HepG2 (cell line): ENCODE results near the gene SMTNL2. TPM values are rescaled to one million over a fixed set of nuclear protein-coding genes. Genes with fewer than 3 reads are reported as not detected.

Experiments
- ARID2 ChIP-seq: sonication (generic); formaldehyde crosslinking; IDR thresholded peaks from 2 replicates; pipeline ENCODE4 v1.8.1; 2022; ENCODE audit warnings: mild to moderate bottlenecking, missing genetic modification reagents, borderline replicate concordance
- ATM ChIP-seq: fragments of 450-650 bp; IDR thresholded peaks from 2 replicates; pipeline ENCODE4 v1.7.1; 2017; ENCODE audit warnings: mild to moderate bottlenecking, borderline replicate concordance
- EED ChIP-seq: sonication (generic); formaldehyde crosslinking; IDR thresholded peaks from 2 replicates; pipeline ENCODE4 v1.5.0; 2020; ENCODE audit warnings: mild to moderate bottlenecking, missing genetic modification reagents
- ELF4 ChIP-seq: sonication (generic); formaldehyde crosslinking; IDR thresholded peaks from 2 replicates; pipeline ENCODE4 v1.5.0; 2020; ENCODE audit warnings: missing genetic modification reagents, mild to moderate bottlenecking, moderate library complexity, borderline replicate concordance
- FOXA3 ChIP-seq: IDR thresholded peaks from 2 replicates; pipeline ENCODE4 v1.6.1; 2016; ENCODE audit warnings: missing genetic modification reagents, missing compliant biosample characterization
- GATA4 ChIP-seq: sonication (generic); IDR thresholded peaks from 2 replicates; pipeline ENCODE4 v1.6.1; 2016; ENCODE audit warnings: antibody characterized with exemption, low read depth, borderline replicate concordance
- HDAC6 ChIP-seq: fragments of 200-600 bp; sonication (generic); IDR thresholded peaks from 2 replicates; pipeline ENCODE4 v1.7.0; 2017; ENCODE audit warnings: mild to moderate bottlenecking, antibody characterized with exemption, low read length, low read depth
- IKZF4 ChIP-seq: sonication (generic); formaldehyde crosslinking; IDR thresholded peaks from 2 replicates; pipeline ENCODE4 v1.5.1; 2020; ENCODE audit warnings: borderline replicate concordance, mild to moderate bottlenecking, low read depth, missing genetic modification reagents; ENCODE audit errors: not compliant biosample characterization
- JDP2 ChIP-seq: sonication (generic); formaldehyde crosslinking; IDR thresholded peaks from 2 replicates; pipeline ENCODE4 v1.8.1; 2022; ENCODE audit warnings: missing genetic modification reagents, borderline replicate concordance
- LCORL ChIP-seq, 2 experiments: fragments of 450-650 bp in 1 of 2; sonication (generic) in 1 of 2; formaldehyde crosslinking in 1 of 2; IDR thresholded peaks; 2 replicates each; pipeline versions ENCODE4 v1.5.0 to v1.6.1; 2017 to 2020; ENCODE audit warnings: antibody characterized with exemption in 1 of 2, missing genetic modification reagents in 1 of 2
- MLX ChIP-seq: IDR thresholded peaks from 2 replicates; pipeline ENCODE4 v1.6.1; 2016
- NBN ChIP-seq: fragments of 450-650 bp; conservative IDR thresholded peaks from 2 replicates; pipeline ENCODE4 v1.6.1; 2017
- SIX1 ChIP-seq: sonication (generic); formaldehyde crosslinking; IDR thresholded peaks from 2 replicates; pipeline ENCODE4 v1.4.0; 2020; ENCODE audit warnings: missing genetic modification reagents, borderline replicate concordance
- THAP11 ChIP-seq: IDR thresholded peaks from 2 replicates; pipeline ENCODE4 v1.6.1; 2016; ENCODE audit warnings: missing biosample characterization, missing genetic modification reagents
- THAP9 ChIP-seq: sonication (generic); formaldehyde crosslinking; IDR thresholded peaks from 2 replicates; pipeline ENCODE4; 2020; ENCODE audit warnings: missing genetic modification reagents, mild to moderate bottlenecking, borderline replicate concordance
- ZNF20 ChIP-seq: sonication (generic); formaldehyde crosslinking; IDR thresholded peaks from 2 replicates; pipeline ENCODE4 v1.4.0; 2020; ENCODE audit warnings: mild to moderate bottlenecking, moderate library complexity, missing genetic modification reagents
- ZNF430 ChIP-seq: sonication (generic); formaldehyde crosslinking; IDR thresholded peaks from 2 replicates; pipeline ENCODE4 v1.9.0; 2021; ENCODE audit warnings: mild to moderate bottlenecking, missing genetic modification reagents
- ZNF547 ChIP-seq: sonication (generic); formaldehyde crosslinking; IDR thresholded peaks from 2 replicates; pipeline ENCODE4 v1.5.1; 2020; ENCODE audit warnings: mild to moderate bottlenecking, missing genetic modification reagents
- ZNF556 ChIP-seq: sonication (generic); formaldehyde crosslinking; IDR thresholded peaks from 2 replicates; pipeline ENCODE4 v1.4.0; 2020; ENCODE audit warnings: mild to moderate bottlenecking, missing genetic modification reagents, borderline replicate concordance
- ZNF574 ChIP-seq: sonication (generic); formaldehyde crosslinking; IDR thresholded peaks from 2 replicates; pipeline ENCODE4 v1.4.0; 2020; ENCODE audit warnings: missing genetic modification reagents
- ZNF580 ChIP-seq: IDR thresholded peaks from 2 replicates; pipeline ENCODE4 v1.6.1; 2016; ENCODE audit warnings: low read depth, borderline replicate concordance
- ZNF709 ChIP-seq: sonication (generic); formaldehyde crosslinking; IDR thresholded peaks from 2 replicates; pipeline ENCODE4 v1.5.0; 2020; ENCODE audit warnings: mild to moderate bottlenecking, missing genetic modification reagents
- ZNF737 ChIP-seq: sonication (generic); formaldehyde crosslinking; IDR thresholded peaks from 2 replicates; pipeline ENCODE4 v1.5.0; 2020; ENCODE audit warnings: missing genetic modification reagents, mild to moderate bottlenecking, borderline replicate concordance
- polyA plus RNA-seq, 8 experiments: library from polyadenylated mRNA; depleted of rRNA in 3 of 8; stranded (reverse) in 7 of 8; unstranded in 1 of 8; fragments of >200 nt; fragmentation: Illumina TruSeq in 4 of 8; extraction: Trizol in 4 of 8; gene quantifications; 2 replicates each; pipeline versions ENCODE4 v1.2.1 to v1.2.3, GENCODE V29; 2011 to 2016; ENCODE audit warnings: low read depth in 4 of 8, missing spikeins in 1 of 8, mixed read lengths in 1 of 8; ENCODE audit not compliant: insufficient read depth in 1 of 8
- total RNA-seq, 5 experiments: library from RNA; depleted of rRNA; stranded (reverse); fragments of >200 nt; fragmentation: Illumina TruSeq; extraction: Trizol; gene quantifications; 2 replicates each; pipeline ENCODE4 v1.2.3, GENCODE V29; 2016; ENCODE audit warnings: low read depth in 1 of 5

Gene SMTNL2
- total and polyA plus RNA-seq, 2 of the 13 experiments (the other 11 are each of a cell fraction or from before 2014, with no cell fraction given) = 0.41 to 5.1 TPM

- peak; percentile 96 for TF ChIP-seq ZNF574 (CRISPR knock-in tag)
- 0 out of 2 replicates have a peak, but pooled peaks have one; percentile 67 for TF ChIP-seq ZNF20 (CRISPR knock-in tag)
- peak; percentile 93 for TF ChIP-seq THAP9 (CRISPR knock-in tag)
- peak; percentile 92 for TF ChIP-seq ELF4 (CRISPR knock-in tag)
- no peak for TF ChIP-seq LCORL (IDR thresholded peaks at IDR 0.05)
- peak; percentile 86 for TF ChIP-seq LCORL (CRISPR knock-in tag; IDR thresholded peaks at IDR 0.05)
- TF ChIP-seq ZNF547 = peak; percentile 86; the same call in 1 of the 2 replicates
- no peak for TF ChIP-seq ATM
- no peak for TF ChIP-seq ZNF737 (CRISPR knock-in tag)
- TF ChIP-seq SIX1 = no peak
- TF ChIP-seq ZNF709 = no peak; the same call in 1 of the 2 replicates
- no peak; the same call in 1 of the 2 replicates for TF ChIP-seq MLX (CRISPR knock-in tag)
- peak; percentile 91 for TF ChIP-seq ZNF430 (CRISPR knock-in tag)
- TF ChIP-seq ZNF580 (CRISPR knock-in tag) = no peak
- no peak; the same call in 1 of the 2 replicates for TF ChIP-seq EED
- no peak for TF ChIP-seq NBN
- no peak for TF ChIP-seq IKZF4
- no peak for TF ChIP-seq HDAC6
- TF ChIP-seq JDP2 (CRISPR knock-in tag) = no peak
- peak; percentile 86 for TF ChIP-seq THAP11 (CRISPR knock-in tag)
- TF ChIP-seq FOXA3 (CRISPR knock-in tag) = peak; percentile 18
- no peak for TF ChIP-seq GATA4
- TF ChIP-seq ARID2 (CRISPR knock-in tag) = peak; percentile 24; the same call in 1 of the 2 replicates
- peak; percentile 65; the same call in 1 of the 2 replicates for TF ChIP-seq ZNF556
Measured at GRCh38 chr17:4554997-4555799, 29.1 kb upstream of the SMTNL2 start, which contains the start of gene MYBBP1A (continued).
